Measurements from ENCODE around the gene TANC2.

Gene TANC2

GRCh38 chr17:63001689-63002394 is 35.8 kb downstream of the TANC2 start:
- no peak for DNase-seq (ENCODE audit: low read depth, low spot score)

GRCh38 chr17:63002625-63003024 is 36.6 kb downstream of the TANC2 start:
- no peak for DNase-seq (ENCODE audit: low read depth, low spot score)

DNA sequence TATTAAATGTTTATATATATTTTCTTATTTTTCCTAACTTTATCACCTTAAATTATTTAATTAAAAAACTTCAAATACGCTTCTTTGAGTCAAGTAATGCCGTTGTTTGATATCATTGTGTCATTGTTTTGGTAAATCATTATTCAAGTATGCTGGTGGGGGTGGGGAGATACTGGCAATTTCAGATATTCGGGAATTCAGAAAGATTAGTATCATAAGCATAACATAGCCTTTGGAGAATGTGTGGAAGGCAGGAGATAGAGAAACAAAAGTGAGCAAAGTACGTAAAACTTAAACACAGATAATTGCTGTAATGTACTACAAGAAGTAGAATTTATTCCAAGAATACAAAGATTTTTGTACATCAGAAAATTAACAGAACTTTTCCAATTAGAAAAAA is 49.8 kb downstream of the TANC2 start:
- DNase-seq (ENCODE audit: low read depth, low spot score) = no peak
